Measurements from ENCODE around the gene TUBB2A.
"Not testable (repeated sequence)": the region's sequence is repeated elsewhere in the genome, so short reads cannot be mapped to it uniquely, and the experiment has no call there.

Gene TUBB2A

GRCh38 chr6:3195695-3196497 is 38.6 kb upstream of the TUBB2A start:
- H3K36me3 ChIP-seq (ENCODE audit: control insufficient read depth in 1 of 2, insufficient read depth in 2 of 2, low read length in 2 of 2): no peaks in the 10 kb centered on the region
- no peaks in the 10 kb centered on the region for H3K27me3 ChIP-seq (ENCODE audit: control insufficient read depth in 1 of 2, insufficient read depth in 2 of 2, low read length in 2 of 2)
- H3K4me1 ChIP-seq (ENCODE audit: control insufficient read depth in 1 of 2, insufficient read depth in 2 of 2, low read length in 2 of 2): no peaks in the 10 kb centered on the region
- no peak overlapping the region for H3K27ac ChIP-seq (ENCODE audit: low read depth, low read length)
- no peak overlapping the region for H3K9ac ChIP-seq (ENCODE audit: low read depth in 1 of 2, low read length in 2 of 2)
- no peak overlapping the region for H3K4me3 ChIP-seq (ENCODE audit: low read depth in 1 of 2, low read length in 2 of 2)
- H3K9me3 ChIP-seq (ENCODE audit: control insufficient read depth in 1 of 2, low read length in 2 of 2): no peaks in the 10 kb centered on the region

GRCh38 chr6:3195420-3195694 is 38.0 kb upstream of the TUBB2A start:
- Histone ChIP-seq H3K27me3 (ENCODE audit: control insufficient read depth in 1 of 2, insufficient read depth in 2 of 2, low read length in 2 of 2) (no peaks in the 10 kb centered on the region), H3K9me3 (ENCODE audit: control insufficient read depth in 1 of 2, low read length in 2 of 2) (no peaks in the 10 kb centered on the region), H3K36me3 (ENCODE audit: control insufficient read depth in 1 of 2, insufficient read depth in 2 of 2, low read length in 2 of 2) (no peaks in the 10 kb centered on the region), H3K9ac (ENCODE audit: low read depth in 1 of 2, low read length in 2 of 2) (no peak overlapping the region), H3K27ac (ENCODE audit: low read depth, low read length) (no peak overlapping the region), H3K4me1 (ENCODE audit: control insufficient read depth in 1 of 2, insufficient read depth in 2 of 2, low read length in 2 of 2) (no peaks in the 10 kb centered on the region), H3K4me3 (ENCODE audit: low read depth in 1 of 2, low read length in 2 of 2) (no peak overlapping the region)

DNA sequence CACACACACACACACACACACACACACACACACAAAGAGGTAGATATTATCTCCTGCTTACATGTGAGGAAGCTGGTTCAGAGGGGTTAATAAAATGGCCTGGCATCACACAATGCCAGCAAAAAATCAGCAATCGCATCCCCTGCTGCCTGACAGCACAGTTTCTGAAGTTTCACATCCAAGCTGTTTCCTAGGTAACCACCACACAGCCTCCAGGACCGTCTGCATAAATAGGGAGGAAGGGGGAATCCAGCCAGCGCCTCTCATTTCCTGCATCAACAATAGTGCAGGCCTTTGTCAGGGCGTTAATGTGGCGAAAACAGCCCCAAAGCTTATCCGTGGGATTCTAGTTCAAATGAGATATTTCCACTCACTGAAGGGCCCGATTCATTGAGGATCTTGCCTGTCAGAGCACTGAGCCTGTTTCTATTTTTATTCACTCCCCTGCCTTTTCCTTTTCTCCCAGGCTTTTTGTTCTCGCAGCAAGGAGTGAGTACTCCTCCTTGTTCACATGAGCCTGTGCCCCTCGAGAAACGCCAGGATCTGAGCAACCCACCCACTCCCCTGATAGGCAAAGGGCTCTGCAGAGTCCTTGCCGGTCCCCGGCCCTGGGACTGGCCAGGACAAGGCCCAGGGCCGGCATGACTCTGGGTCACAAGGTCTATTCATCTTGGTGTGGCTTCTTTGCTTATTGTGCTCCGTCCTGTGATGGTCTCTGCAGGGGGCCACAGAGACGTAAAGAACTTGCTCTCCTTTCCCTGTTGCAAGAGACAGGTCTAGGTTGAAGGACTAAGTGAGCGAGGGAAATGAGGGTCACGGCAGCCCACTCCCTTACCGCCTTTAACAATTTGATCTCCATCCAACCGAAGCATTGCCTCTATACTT is 37.4 kb upstream of the TUBB2A start:
- Histone ChIP-seq H3K27ac (ENCODE audit: low read depth, low read length) (no peak overlapping the region), H3K27me3 (ENCODE audit: control insufficient read depth in 1 of 2, insufficient read depth in 2 of 2, low read length in 2 of 2) (no peaks in the 10 kb centered on the region), H3K9me3 (ENCODE audit: control insufficient read depth in 1 of 2, low read length in 2 of 2) (no peaks in the 10 kb centered on the region), H3K36me3 (ENCODE audit: control insufficient read depth in 1 of 2, insufficient read depth in 2 of 2, low read length in 2 of 2) (no peaks in the 10 kb centered on the region), H3K9ac (ENCODE audit: low read depth in 1 of 2, low read length in 2 of 2) (no peak overlapping the region), H3K4me1 (ENCODE audit: control insufficient read depth in 1 of 2, insufficient read depth in 2 of 2, low read length in 2 of 2) (no peaks in the 10 kb centered on the region), H3K4me3 (ENCODE audit: low read depth in 1 of 2, low read length in 2 of 2) (no peak overlapping the region)

- Histone ChIP-seq H3K27me3 (ENCODE audit: control insufficient read depth in 1 of 2, insufficient read depth in 2 of 2, low read length in 2 of 2) (no peaks in the 10 kb centered on the region), H3K9me3 (ENCODE audit: control insufficient read depth in 1 of 2, low read length in 2 of 2) (no peaks in the 10 kb centered on the region), H3K9ac (ENCODE audit: low read depth in 1 of 2, low read length in 2 of 2) (no peak overlapping the region), H3K27ac (ENCODE audit: low read depth, low read length) (no peak overlapping the region), H3K4me3 (ENCODE audit: low read depth in 1 of 2, low read length in 2 of 2) (no peak overlapping the region), H3K4me1 (ENCODE audit: control insufficient read depth in 1 of 2, insufficient read depth in 2 of 2, low read length in 2 of 2) (no peaks in the 10 kb centered on the region), H3K36me3 (ENCODE audit: control insufficient read depth in 1 of 2, insufficient read depth in 2 of 2, low read length in 2 of 2) (no peaks in the 10 kb centered on the region)
Measured at GRCh38 chr6:3193102-3193849, 35.9 kb upstream of the TUBB2A start.

DNA sequence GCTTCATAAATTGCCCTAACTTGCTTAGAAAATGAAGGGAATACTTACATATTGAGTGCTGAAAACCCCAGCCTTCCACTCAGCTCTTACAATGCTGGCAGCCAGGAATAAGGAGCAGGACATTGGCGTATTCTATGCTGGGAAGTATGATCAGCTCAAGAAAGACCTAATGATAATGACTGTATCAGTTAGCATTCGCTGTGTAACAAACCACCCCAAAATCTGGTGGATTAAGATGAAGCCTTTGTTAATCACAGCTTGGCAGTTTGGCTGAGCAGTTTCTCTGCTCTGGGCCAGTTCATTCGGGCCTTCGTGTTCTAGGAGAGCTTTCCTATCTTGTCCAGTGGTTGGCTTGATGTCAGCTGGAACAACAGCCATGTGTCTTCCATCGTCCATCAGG is 33.4 kb upstream of the TUBB2A start:
- Histone ChIP-seq H3K36me3 (ENCODE audit: control insufficient read depth in 1 of 2, insufficient read depth in 2 of 2, low read length in 2 of 2) (no peaks in the 10 kb centered on the region), H3K27ac (ENCODE audit: low read depth, low read length) (no peak overlapping the region), H3K9me3 (ENCODE audit: control insufficient read depth in 1 of 2, low read length in 2 of 2) (no peaks in the 10 kb centered on the region), H3K4me1 (ENCODE audit: control insufficient read depth in 1 of 2, insufficient read depth in 2 of 2, low read length in 2 of 2) (no peaks in the 10 kb centered on the region), H3K4me3 (ENCODE audit: low read depth in 1 of 2, low read length in 2 of 2) (no peak overlapping the region), H3K27me3 (ENCODE audit: control insufficient read depth in 1 of 2, insufficient read depth in 2 of 2, low read length in 2 of 2) (no peaks in the 10 kb centered on the region), H3K9ac (ENCODE audit: low read depth in 1 of 2, low read length in 2 of 2) (no peak overlapping the region)

DNA sequence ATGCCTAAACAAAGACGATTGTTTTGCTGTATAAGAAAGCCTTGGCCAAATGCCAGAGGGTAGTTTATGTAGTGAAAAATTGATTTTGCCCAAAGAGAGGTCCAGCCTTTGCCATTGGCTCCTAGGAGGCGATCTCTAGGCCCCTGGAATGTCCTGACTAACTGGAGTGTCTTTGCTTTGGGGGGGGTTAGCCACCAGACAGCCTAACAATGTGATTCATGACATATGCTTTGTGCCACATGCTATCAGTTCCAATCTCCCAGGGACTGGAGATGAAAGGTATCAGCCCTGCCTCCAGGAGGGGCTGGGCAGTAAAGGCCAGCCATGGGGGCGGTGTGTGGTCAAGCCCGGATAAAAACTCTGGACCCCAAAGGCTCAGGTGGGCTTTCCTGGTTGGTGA is 32.7 kb upstream of the TUBB2A start:
- no peaks in the 10 kb centered on the region for H3K4me1 ChIP-seq (ENCODE audit: control insufficient read depth in 1 of 2, insufficient read depth in 2 of 2, low read length in 2 of 2)
- no peaks in the 10 kb centered on the region for H3K27me3 ChIP-seq (ENCODE audit: control insufficient read depth in 1 of 2, insufficient read depth in 2 of 2, low read length in 2 of 2)
- H3K36me3 ChIP-seq (ENCODE audit: control insufficient read depth in 1 of 2, insufficient read depth in 2 of 2, low read length in 2 of 2): no peaks in the 10 kb centered on the region
- no peak overlapping the region for H3K4me3 ChIP-seq (ENCODE audit: low read depth in 1 of 2, low read length in 2 of 2)
- no peak overlapping the region for H3K27ac ChIP-seq (ENCODE audit: low read depth, low read length)
- no peaks in the 10 kb centered on the region for H3K9me3 ChIP-seq (ENCODE audit: control insufficient read depth in 1 of 2, low read length in 2 of 2)
- no peak overlapping the region for H3K9ac ChIP-seq (ENCODE audit: low read depth in 1 of 2, low read length in 2 of 2)

- H3K4me1 ChIP-seq (ENCODE audit: control insufficient read depth in 1 of 2, insufficient read depth in 2 of 2, low read length in 2 of 2); H3K9me3 ChIP-seq (ENCODE audit: control insufficient read depth in 1 of 2, low read length in 2 of 2); H3K36me3 ChIP-seq (ENCODE audit: control insufficient read depth in 1 of 2, insufficient read depth in 2 of 2, low read length in 2 of 2); H3K9ac ChIP-seq (ENCODE audit: low read depth in 1 of 2, low read length in 2 of 2); H3K27me3 ChIP-seq (ENCODE audit: control insufficient read depth in 1 of 2, insufficient read depth in 2 of 2, low read length in 2 of 2); H3K4me3 ChIP-seq (ENCODE audit: low read depth in 1 of 2, low read length in 2 of 2); H3K27ac ChIP-seq (ENCODE audit: low read depth, low read length): not testable (repeated sequence)
Measured at GRCh38 chr6:3189192-3189591, 31.8 kb upstream of the TUBB2A start.

- Histone ChIP-seq H3K9me3 (ENCODE audit: control insufficient read depth in 1 of 2, low read length in 2 of 2) (no peaks in the 10 kb centered on the region), H3K27ac (ENCODE audit: low read depth, low read length) (no peak overlapping the region), H3K4me1 (ENCODE audit: control insufficient read depth in 1 of 2, insufficient read depth in 2 of 2, low read length in 2 of 2) (no peaks in the 10 kb centered on the region), H3K36me3 (ENCODE audit: control insufficient read depth in 1 of 2, insufficient read depth in 2 of 2, low read length in 2 of 2) (no peaks in the 10 kb centered on the region), H3K4me3 (ENCODE audit: low read depth in 1 of 2, low read length in 2 of 2) (no peak overlapping the region), H3K9ac (ENCODE audit: low read depth in 1 of 2, low read length in 2 of 2) (no peak overlapping the region), H3K27me3 (ENCODE audit: control insufficient read depth in 1 of 2, insufficient read depth in 2 of 2, low read length in 2 of 2) (no peaks in the 10 kb centered on the region)
Measured at GRCh38 chr6:3188262-3188661, 30.9 kb upstream of the TUBB2A start.

DNA sequence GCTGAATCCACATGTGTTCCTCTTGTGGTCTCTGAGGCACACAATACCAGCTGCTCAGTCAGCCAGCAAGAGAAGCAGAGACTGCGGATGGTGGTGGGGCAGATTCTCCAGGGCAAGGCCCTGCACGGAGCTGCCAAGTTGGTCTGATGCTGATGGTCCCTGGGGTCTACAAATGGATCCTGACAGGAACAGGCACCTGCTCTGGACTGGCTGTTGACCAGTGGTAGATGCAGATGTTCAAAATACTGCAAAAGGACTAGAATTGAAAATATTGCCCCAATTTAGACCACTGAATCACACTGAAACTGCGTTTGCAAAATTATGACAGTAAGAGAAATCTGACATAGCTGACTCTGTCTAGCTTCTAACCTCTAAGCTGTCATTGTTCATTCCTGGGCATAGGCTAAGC is 29.6 kb upstream of the TUBB2A start:
- Histone ChIP-seq H3K4me1 (ENCODE audit: control insufficient read depth in 1 of 2, insufficient read depth in 2 of 2, low read length in 2 of 2) (no peaks in the 10 kb centered on the region), H3K9me3 (ENCODE audit: control insufficient read depth in 1 of 2, low read length in 2 of 2) (no peaks in the 10 kb centered on the region), H3K9ac (ENCODE audit: low read depth in 1 of 2, low read length in 2 of 2) (no peak overlapping the region), H3K27me3 (ENCODE audit: control insufficient read depth in 1 of 2, insufficient read depth in 2 of 2, low read length in 2 of 2) (no peaks in the 10 kb centered on the region), H3K4me3 (ENCODE audit: low read depth in 1 of 2, low read length in 2 of 2) (no peak overlapping the region), H3K36me3 (ENCODE audit: control insufficient read depth in 1 of 2, insufficient read depth in 2 of 2, low read length in 2 of 2) (no peaks in the 10 kb centered on the region), H3K27ac (ENCODE audit: low read depth, low read length) (no peak overlapping the region)

DNA sequence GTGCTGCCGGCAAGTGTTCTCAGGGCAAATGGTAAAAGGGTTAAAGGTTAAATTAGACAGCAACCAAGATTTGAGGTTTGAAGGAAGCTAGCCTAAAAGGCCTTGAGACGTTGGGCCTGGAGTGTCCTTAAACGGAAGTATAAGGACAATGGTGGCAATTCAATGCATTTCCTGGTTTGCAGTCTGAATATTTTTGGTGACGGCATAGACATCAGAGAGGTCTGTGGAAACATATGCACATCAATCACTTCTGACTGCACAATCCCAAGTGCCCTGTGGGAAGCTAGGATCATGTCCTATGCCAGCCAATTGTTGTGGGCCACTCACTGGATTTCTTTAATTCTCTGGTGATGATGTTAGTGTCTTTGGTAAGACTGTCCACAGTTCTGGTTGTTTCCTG is 25.7 kb upstream of the TUBB2A start:
- no peak overlapping the region for H3K27ac ChIP-seq (ENCODE audit: low read depth, low read length)
- no peak overlapping the region for H3K9ac ChIP-seq (ENCODE audit: low read depth in 1 of 2, low read length in 2 of 2)
- no peaks in the 10 kb centered on the region for H3K4me1 ChIP-seq (ENCODE audit: control insufficient read depth in 1 of 2, insufficient read depth in 2 of 2, low read length in 2 of 2)
- H3K27me3 ChIP-seq (ENCODE audit: control insufficient read depth in 1 of 2, insufficient read depth in 2 of 2, low read length in 2 of 2): no peaks in the 10 kb centered on the region
- H3K9me3 ChIP-seq (ENCODE audit: control insufficient read depth in 1 of 2, low read length in 2 of 2): no peaks in the 10 kb centered on the region
- no peaks in the 10 kb centered on the region for H3K36me3 ChIP-seq (ENCODE audit: control insufficient read depth in 1 of 2, insufficient read depth in 2 of 2, low read length in 2 of 2)
- H3K4me3 ChIP-seq (ENCODE audit: low read depth in 1 of 2, low read length in 2 of 2): no peak overlapping the region
